K562 (cell line): Measurements from ENCODE around the gene POU2F1. TPM values are rescaled to one million over a fixed set of nuclear protein-coding genes. Genes with fewer than 3 reads are reported as not detected.

Experiments
- ATF7 ChIP-seq: fragments of 450-650 bp; IDR thresholded peaks from 2 replicates; pipeline ENCODE4 v1.7.1; 2014; ENCODE audit warnings: mild to moderate bottlenecking, moderate library complexity
- BCLAF1 ChIP-seq, 2 experiments: fragments of 450-650 bp in 1 of 2; IDR thresholded peaks; 2 replicates each; pipeline ENCODE4 v1.6.1; 2011 to 2017; ENCODE audit warnings: low read depth in 2 of 2, antibody characterized with exemption in 1 of 2, borderline replicate concordance in 1 of 2, low read length in 1 of 2, mild to moderate bottlenecking in 1 of 2, mixed read lengths in 1 of 2; ENCODE audit not compliant: control insufficient read depth in 1 of 2
- ETV5 ChIP-seq: sonication (generic); formaldehyde crosslinking; IDR thresholded peaks from 2 replicates; pipeline ENCODE4 v1.4.0; 2020; ENCODE audit warnings: low read depth, mild to moderate bottlenecking, missing genetic modification reagents
- KLF6 ChIP-seq: fragments of 250-450 bp; sonication (Bioruptor Pico); IDR thresholded peaks from 2 replicates; pipeline ENCODE4 v1.4.0; 2020; ENCODE audit warnings: mild to moderate bottlenecking, moderate library complexity, borderline replicate concordance
- LEF1 ChIP-seq: fragments of 450-650 bp; IDR thresholded peaks from 2 replicates; pipeline ENCODE4 v1.6.1; 2016; ENCODE audit warnings: mild to moderate bottlenecking
- NCOA6 ChIP-seq: fragments of 450-650 bp; IDR thresholded peaks from 2 replicates; pipeline ENCODE4 v1.6.1; 2017; ENCODE audit warnings: mild to moderate bottlenecking
- ZKSCAN8 ChIP-seq: fragments of 200-800 bp; sonication (Bioruptor generic); IDR thresholded peaks from 2 replicates; pipeline ENCODE4 v1.6.1; 2016; ENCODE audit warnings: missing genetic modification characterization, missing compliant biosample characterization
- ZNF449 ChIP-seq: fragments of 250-450 bp; sonication (Bioruptor Pico); IDR thresholded peaks from 2 replicates; pipeline ENCODE4 v1.8.0; 2022; ENCODE audit warnings: moderate library complexity, mild to moderate bottlenecking, inconsistent platforms
- ZNF79 ChIP-seq: fragments of 250-450 bp; sonication (Bioruptor Pico); IDR thresholded peaks from 2 replicates; pipeline ENCODE4 v1.4.0; 2020; ENCODE audit warnings: low read depth, mild to moderate bottlenecking, moderate library complexity
- polyA plus RNA-seq, 8 experiments: library from polyadenylated mRNA; depleted of rRNA in 4 of 8; stranded (reverse) in 5 of 8; unstranded in 3 of 8; fragments of >200 nt; fragmentation: Nextera tagmentation in 2 of 8; fragmentation: Illumina TruSeq in 1 of 8; extraction: Ambion mirVana in 2 of 8; extraction: Trizol in 1 of 8; gene quantifications; 2 replicates each; pipeline versions ENCODE4 v1.2.1 to v1.2.3, GENCODE V29; 2011 to 2014; ENCODE audit warnings: inconsistent platforms in 1 of 8, missing spikeins in 1 of 8
- total RNA-seq, 7 experiments: library from RNA; depleted of rRNA in 6 of 7; stranded (reverse); fragments of >200 nt in 6 of 7; fragmentation: Illumina TruSeq in 2 of 7; extraction: Trizol in 2 of 7; gene quantifications; 2 replicates each; pipeline versions ENCODE4 v1.2.1 to v1.2.3, GENCODE V29; 2011 to 2021; ENCODE audit warnings: low replicate concordance in 1 of 7

POU2F1 gene
- total and polyA plus RNA-seq, 9 of the 15 experiments (the other 6 are each of a cell fraction or from before 2014, with no cell fraction given): 2.6 to 22.3 (median 8.8) TPM

- TF ChIP-seq ZNF449: no peak
- no peak for TF ChIP-seq LEF1
- TF ChIP-seq NCOA6: no peak
- TF ChIP-seq KLF6 (CRISPR knock-in tag): no peak
- no peak for TF ChIP-seq ATF7
- TF ChIP-seq ZKSCAN8 (CRISPR knock-in tag): no peak
- TF ChIP-seq ETV5 (CRISPR knock-in tag): no peak
- TF ChIP-seq ZNF79 (CRISPR knock-in tag): no peak
- no peak for TF ChIP-seq BCLAF1 (IDR thresholded peaks at IDR 0.05; ENCODE audit: borderline replicate concordance in 1 of 2, control insufficient read depth in 1 of 2, low read depth in 2 of 2, low read length in 1 of 2)
- TF ChIP-seq, all 486 proteins: peak for 0
These were observed 192.6 kb downstream of the POU2F1 start (continued) for GRCh38 chr1:167413328-167413727.
